Stimulated activated naive CD4-positive, alpha-beta T cell (primary cell): Measurements from ENCODE around the gene MYOCD.

ENCODE experiments used
- DNase-seq, 6 experiments: peaks; one replicate each; lab custom pipeline; 2025; lab: John Stamatoyannopoulos, UW

MYOCD gene

GRCh38 chr17:12756786-12757185, 91.1 kb downstream of the MYOCD start:
- no peak for DNase-seq

- no peak for DNase-seq
These were observed 93.4 kb downstream of the MYOCD start for GRCh38 chr17:12759090-12759489.

DNA sequence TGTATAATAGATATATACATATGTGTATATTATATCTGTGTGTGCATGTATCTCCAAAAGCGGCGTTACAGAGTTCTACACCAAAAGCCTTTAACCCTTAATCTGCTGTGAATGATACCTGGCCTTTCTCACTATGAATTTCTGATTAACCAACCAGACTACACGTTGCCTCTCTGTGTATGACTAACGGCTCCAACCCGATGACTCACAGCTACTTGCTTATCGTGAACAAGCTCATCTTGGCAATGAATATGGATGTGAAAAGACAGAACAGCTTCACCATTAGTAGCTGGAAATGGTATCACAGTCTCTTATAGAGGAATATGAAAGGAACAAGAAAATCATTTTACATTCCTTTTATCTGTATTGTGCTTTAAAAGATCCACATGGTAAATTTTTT, 99.9 kb downstream of the MYOCD start:
- no peak for DNase-seq

- DNase-seq: no peak
These were observed 102.6 kb downstream of the MYOCD start for GRCh38 chr17:12768255-12768654.

- no peak for DNase-seq
These were observed 104.3 kb downstream of the MYOCD start for GRCh38 chr17:12769981-12770380.

DNA sequence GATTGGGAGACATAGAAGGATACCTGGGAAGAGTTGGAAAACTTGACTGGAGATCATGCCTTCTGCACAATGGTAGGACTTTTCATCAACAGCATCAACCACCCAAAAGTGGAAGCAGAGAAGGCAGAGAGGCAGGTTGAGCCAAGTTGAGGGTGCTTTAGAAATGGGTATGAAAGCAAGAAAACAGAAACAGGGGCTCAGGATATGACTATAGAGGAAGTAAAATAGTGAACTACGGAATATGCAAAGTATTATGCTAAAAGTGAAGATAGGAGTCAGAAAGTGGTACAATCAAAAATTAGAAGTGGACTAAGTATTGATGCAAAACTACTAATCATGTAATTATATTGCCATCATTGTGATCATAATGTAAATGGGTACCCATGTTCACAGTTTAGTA, 107.5 kb downstream of the MYOCD start:
- no peak for DNase-seq

- no peak for DNase-seq
These were observed 123.4 kb downstream of the MYOCD start for GRCh38 chr17:12789075-12789480.

GRCh38 chr17:12789481-12790248, 124.0 kb downstream of the MYOCD start, which contains the start of gene ARHGAP44:
TSS of gene ARHGAP44 (plus strand) at chr17:12789498. CDS start at chr17:12789839, 341 bp downstream.
- no peak for DNase-seq

DNA sequence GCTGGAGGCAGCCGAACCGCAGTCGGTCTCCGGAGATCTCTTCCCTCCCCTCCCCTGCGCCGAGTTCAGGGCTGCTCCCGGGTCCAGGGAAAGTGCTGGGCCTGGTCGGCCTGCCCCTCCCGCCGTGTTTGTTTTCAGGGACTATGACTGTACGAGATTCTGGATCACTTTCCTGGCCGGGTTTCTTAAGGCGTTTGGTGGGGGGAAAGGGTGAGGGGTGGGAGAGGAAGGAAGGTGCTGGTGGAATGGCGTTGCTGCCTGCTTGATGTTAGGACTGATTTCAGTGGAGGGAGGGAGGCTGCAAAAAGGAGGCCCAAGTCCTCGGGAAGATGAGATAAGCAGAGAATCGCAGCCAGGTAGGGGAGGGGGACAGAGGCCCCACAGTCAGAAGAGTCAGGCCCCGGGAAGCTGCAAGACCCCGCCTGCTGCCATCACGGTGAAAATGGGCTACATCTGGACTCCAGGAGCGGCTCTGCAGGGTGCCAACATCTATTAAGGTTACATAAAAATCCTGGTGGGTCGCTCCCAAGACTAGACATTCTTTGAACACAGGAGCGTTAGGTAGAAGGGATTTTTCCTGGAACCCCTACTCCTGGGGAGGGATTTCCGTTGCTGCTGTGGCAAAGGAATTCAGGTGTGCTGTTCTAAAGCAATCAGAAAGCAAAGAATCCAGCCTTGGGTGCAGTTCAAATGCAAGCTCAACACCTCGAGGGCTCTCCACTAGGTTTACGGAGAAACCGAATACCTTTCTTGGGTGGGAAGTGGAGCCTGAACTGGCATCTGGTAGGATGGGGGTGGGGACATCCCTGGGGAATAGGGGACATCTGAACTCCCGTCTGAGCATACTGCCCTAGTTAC, 124.8 kb downstream of the MYOCD start:
- no peak for DNase-seq

DNA sequence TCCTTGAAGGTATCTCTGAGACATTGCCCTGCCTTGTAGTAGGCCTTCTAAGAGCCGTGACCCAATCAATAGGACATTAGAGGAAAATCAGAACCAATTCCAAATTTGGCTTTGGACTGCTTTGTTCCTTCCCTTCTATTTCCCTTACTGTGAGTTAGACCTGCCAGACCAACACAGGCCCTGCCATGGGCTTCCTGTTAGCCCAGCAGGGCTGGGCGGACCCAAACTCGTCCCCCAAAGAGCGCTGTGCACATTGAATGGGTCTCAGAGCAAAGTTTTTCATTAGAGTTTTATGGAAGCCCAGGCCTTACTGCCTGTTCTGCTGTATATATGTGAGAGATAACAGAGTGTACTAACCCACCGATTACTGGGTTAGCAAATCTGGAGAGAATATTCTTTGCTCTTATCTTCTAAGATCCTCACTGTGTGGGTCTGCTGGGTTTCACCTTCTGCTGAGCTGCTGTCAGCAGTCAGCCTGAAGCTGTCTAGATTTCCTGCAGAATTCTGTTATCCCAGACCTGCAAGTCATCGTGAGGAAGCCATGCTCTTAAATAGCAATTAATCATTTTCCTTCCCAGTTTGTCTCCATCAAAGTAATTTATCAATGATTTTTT, 129.3 kb downstream of the MYOCD start:
- DNase-seq: no peak

DNA sequence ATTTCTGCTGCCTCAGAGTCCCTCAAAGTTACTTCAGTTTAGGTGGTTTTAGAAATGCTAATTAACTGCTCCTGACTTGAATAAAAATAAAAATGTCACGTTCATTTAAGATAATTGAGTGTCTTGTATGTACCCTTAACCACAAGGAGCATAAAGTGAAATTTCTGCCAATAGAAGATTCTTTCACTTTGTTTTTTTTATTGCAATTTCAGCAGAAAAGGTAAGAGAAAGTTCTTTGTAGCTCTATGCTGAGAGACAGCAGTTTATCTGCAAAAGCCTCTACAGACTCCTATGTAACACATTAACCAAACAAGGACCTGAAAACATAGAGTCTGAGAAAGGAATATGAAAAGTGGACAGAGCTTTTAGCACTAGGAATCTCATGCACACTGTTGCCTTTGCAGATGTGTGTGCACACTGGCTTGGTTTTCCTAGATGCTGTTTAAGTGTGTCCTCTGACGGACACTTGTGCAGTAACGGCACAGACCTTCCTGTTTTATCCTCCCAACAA, 135.2 kb downstream of the MYOCD start:
- DNase-seq: no peak

- DNase-seq: no peak
These were observed 140.9 kb downstream of the MYOCD start for GRCh38 chr17:12806630-12807029.

GRCh38 chr17:12808723-12809122, 143.0 kb downstream of the MYOCD start:
- no peak for DNase-seq

DNA sequence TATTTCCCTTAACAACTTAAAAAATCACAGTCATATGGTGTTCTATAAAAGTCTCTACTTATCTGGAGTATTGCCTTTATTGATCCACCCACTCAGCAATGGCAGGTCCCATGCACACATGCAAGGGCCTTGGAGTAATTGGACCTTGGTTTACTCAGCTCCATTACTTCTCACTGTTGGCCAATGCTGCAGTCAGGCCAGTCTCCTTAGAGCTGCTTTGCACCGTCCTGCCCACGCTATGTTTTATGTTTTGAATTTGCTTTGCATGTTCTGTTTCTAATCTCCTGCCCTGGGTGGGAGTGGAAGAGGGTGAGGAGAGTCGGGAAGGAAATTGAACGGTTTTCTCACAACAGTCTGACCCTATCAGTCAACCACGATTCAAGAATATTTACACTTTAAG, 147.2 kb downstream of the MYOCD start:
- DNase-seq: no peak

- no peak for DNase-seq
These were observed 148.0 kb downstream of the MYOCD start for GRCh38 chr17:12813664-12814063.

GRCh38 chr17:12814718-12815117, 149.0 kb downstream of the MYOCD start:
- DNase-seq: no peak

GRCh38 chr17:12815642-12816141, 150.0 kb downstream of the MYOCD start:
- DNase-seq: no peak
